Epithelial cell of esophagus (primary cell): Measurements from ENCODE around the gene CCL21.
A peak's percentile ranks its signal among the peaks of the same experiment; 100 is the strongest.

Source experiments
- DNase-seq: peaks from one replicate; pipeline ENCODE4 v3.0.0; 2010; ENCODE audit warnings: low read depth
- H3K4me3 ChIP-seq: 2 replicates; pipeline ENCODE4 v1.5.1; 2011; ENCODE audit warnings: mild to moderate bottlenecking, low read length, control low read depth
- CTCF ChIP-seq: IDR thresholded peaks from 2 replicates; pipeline ENCODE4 v1.5.1; 2011; ENCODE audit warnings: low read depth, mild to moderate bottlenecking, low read length, control low read depth, inconsistent platforms; ENCODE audit not compliant: insufficient read depth; ENCODE audit errors: missing control alignments

CCL21 gene

GRCh38 chr9:34662526-34663302 lies 47.2 kb downstream of the CCL21 start, which contains the start of gene CCL27:
Gene CCL27, minus strand, starts transcription at chr9:34662657. Its CDS starts 24 bp downstream, at chr9:34662633.
- DNase-seq: peak; percentile 65

GRCh38 chr9:34659592-34660253 lies 50.2 kb downstream of the CCL21 start:
- H3K4me3 ChIP-seq: no peak overlapping the region
- peak; percentile 70 for DNase-seq
- TF ChIP-seq CTCF: no peak

More at GRCh38 chr9:34662526-34663302, 47.2 kb downstream of the CCL21 start, which contains the start of gene CCL27:
- H3K4me3 ChIP-seq: no peak within 1 kb of the TSS
- TF ChIP-seq CTCF: no peak
